ENCODE results near the gene FCRL6.

- no peak for TF ChIP-seq CTCF (IDR thresholded peaks at IDR 0.05; ENCODE audit: low read length)
- TF ChIP-seq EZH2 (IDR thresholded peaks at IDR 0.05; ENCODE audit: borderline replicate concordance, low read length): no peak
Observed at GRCh38 chr1:159848326-159848725, 46.2 kb downstream of the FCRL6 start.

Measured in OCI-LY1 (cell line).